Effector memory CD8-positive, alpha-beta T cell (primary cell): ENCODE measurements around the gene CHMP4B.

Source experiments
- ATAC-seq: fragments of 150-1000 bp; cut with Tn5 transposase; replicated peaks from 2 replicates; pipeline ENCODE4 v1.10.0; 2021; ENCODE audit warnings: mild to moderate bottlenecking, moderate library complexity
- DNase-seq, 3 experiments: peaks; one replicate each; pipeline ENCODE4 v3.0.0; 2021
- H3K27ac Mint-ChIP-seq, 2 donors: one replicate each; pipeline ENCODE4 v1.8.0; 2022; ENCODE audit warnings: mild to moderate bottlenecking in 2 of 2, mixed read lengths in 2 of 2, moderate library complexity in 2 of 2
- H3K27me3 Mint-ChIP-seq, 2 donors: one replicate each; pipeline ENCODE4 v1.8.0; 2022; ENCODE audit warnings: mixed read lengths in 2 of 2
- H3K36me3 Mint-ChIP-seq: one replicate; pipeline ENCODE4 v1.8.0; 2022; ENCODE audit warnings: mild to moderate bottlenecking, moderate library complexity, mixed read lengths; ENCODE audit not compliant: insufficient read depth
- H3K4me1 Mint-ChIP-seq, 2 donors: one replicate each; pipeline ENCODE4 v1.8.0; 2022; ENCODE audit warnings: low read depth in 2 of 2, mixed read lengths in 2 of 2
- H3K4me3 Mint-ChIP-seq, 2 donors: one replicate each; pipeline ENCODE4 v1.8.0; 2022; ENCODE audit warnings: mild to moderate bottlenecking in 2 of 2, mixed read lengths in 2 of 2, moderate library complexity in 2 of 2
- H3K9me3 Mint-ChIP-seq, 2 donors: one replicate each; pipeline ENCODE4 v1.8.0; 2022; ENCODE audit warnings: mixed read lengths in 2 of 2

The CHMP4B gene

GRCh38 chr20:33874129-33874528, 63.0 kb downstream of the CHMP4B start:
- no peak for DNase-seq
- Mint-ChIP-seq H3K36me3 (no peaks in the 10 kb centered on the region), H3K4me3 (no peak overlapping the region), H3K27me3 (peaks cover 6 to 10% of the 10 kb centered on the region in 2 donors), H3K9me3 (peaks cover 0 to 8% of the 10 kb centered on the region in 2 donors), H3K27ac (peak overlapping the region in 1 of 2 donors; percentile 29), H3K4me1 (no peaks in the 10 kb centered on the region)
- ATAC-seq, result no peak

- Mint-ChIP-seq H3K4me1 (no peaks in the 10 kb centered on the region), H3K4me3 (no peak overlapping the region), H3K9me3 (peaks cover 2 to 8% of the 10 kb centered on the region in 2 donors), H3K27ac (no peak overlapping the region), H3K27me3 (peaks cover 6% of the 10 kb centered on the region in 2 donors), H3K36me3 (no peaks in the 10 kb centered on the region)
- ATAC-seq (no peak), DNase-seq (no peak)
Observed at GRCh38 chr20:33875055-33875454, 63.9 kb downstream of the CHMP4B start.

- no peak overlapping the region for H3K27ac Mint-ChIP-seq
- ATAC-seq (no peak), DNase-seq (no peak)
- H3K4me3 Mint-ChIP-seq, result no peak overlapping the region
- H3K27me3 Mint-ChIP-seq, result peaks cover under 1 to 6% of the 10 kb centered on the region in 2 donors
- no peaks in the 10 kb centered on the region for H3K4me1 Mint-ChIP-seq
- no peaks in the 10 kb centered on the region for H3K36me3 Mint-ChIP-seq
- H3K9me3 Mint-ChIP-seq, result peaks cover 2 to 8% of the 10 kb centered on the region in 2 donors
Observed at GRCh38 chr20:33875534-33876026, 64.4 kb downstream of the CHMP4B start.

- peaks cover under 1 to 2% of the 10 kb centered on the region in 2 donors for H3K4me1 Mint-ChIP-seq
- no peak overlapping the region for H3K4me3 Mint-ChIP-seq
- no peaks in the 10 kb centered on the region for H3K36me3 Mint-ChIP-seq
- no peak overlapping the region for H3K27ac Mint-ChIP-seq
- ATAC-seq (no peak), DNase-seq (no peak)
- H3K9me3 Mint-ChIP-seq, result peaks cover 2 to 8% of the 10 kb centered on the region in 2 donors
- peaks cover 0 to 10% of the 10 kb centered on the region in 2 donors for H3K27me3 Mint-ChIP-seq
Observed at GRCh38 chr20:33878583-33878982, 67.4 kb downstream of the CHMP4B start.

GRCh38 chr20:33880396-33880795, 69.2 kb downstream of the CHMP4B start:
- Mint-ChIP-seq H3K36me3 (no peaks in the 10 kb centered on the region), H3K27ac (no peak overlapping the region), H3K27me3 (peaks cover 0 to 10% of the 10 kb centered on the region in 2 donors), H3K4me3 (no peak overlapping the region), H3K4me1 (peaks cover 4 to 11% of the 10 kb centered on the region in 2 donors), H3K9me3 (peaks cover 2 to 8% of the 10 kb centered on the region in 2 donors)
- DNase-seq, result no peak
- no peak for ATAC-seq

GRCh38 chr20:33881989-33882388, 70.8 kb downstream of the CHMP4B start:
- H3K27ac Mint-ChIP-seq, result peak overlapping the region in 1 of 2 donors; percentile 24
- peaks cover 0 to 10% of the 10 kb centered on the region in 2 donors for H3K27me3 Mint-ChIP-seq
- no peaks in the 10 kb centered on the region for H3K36me3 Mint-ChIP-seq

GRCh38 chr20:33882481-33882880, 71.3 kb downstream of the CHMP4B start:
- peak overlapping the region in 1 of 2 donors; percentile 24 for H3K27ac Mint-ChIP-seq
- no peak for DNase-seq
- H3K4me3 Mint-ChIP-seq, result no peak overlapping the region
- peaks cover 2 to 8% of the 10 kb centered on the region in 2 donors for H3K9me3 Mint-ChIP-seq
- H3K36me3 Mint-ChIP-seq, result no peaks in the 10 kb centered on the region
- ATAC-seq, result no peak
- peaks cover 4 to 11% of the 10 kb centered on the region in 2 donors for H3K4me1 Mint-ChIP-seq
- peaks cover 0 to 10% of the 10 kb centered on the region in 2 donors for H3K27me3 Mint-ChIP-seq

More at GRCh38 chr20:33881989-33882388, 70.8 kb downstream of the CHMP4B start:
- DNase-seq (no peak), ATAC-seq (no peak)
- no peak overlapping the region for H3K4me3 Mint-ChIP-seq
- H3K4me1 Mint-ChIP-seq, result peaks cover 4 to 11% of the 10 kb centered on the region in 2 donors
- peaks cover 2 to 8% of the 10 kb centered on the region in 2 donors for H3K9me3 Mint-ChIP-seq

- DNase-seq (no peak), ATAC-seq (no peak)
- Mint-ChIP-seq H3K4me3 (no peak overlapping the region), H3K9me3 (peaks cover 2 to 4% of the 10 kb centered on the region in 2 donors), H3K27me3 (peaks cover 0 to 10% of the 10 kb centered on the region in 2 donors), H3K27ac (peak overlapping the region in 1 of 2 donors; percentile 24), H3K4me1 (peaks cover 4 to 11% of the 10 kb centered on the region in 2 donors), H3K36me3 (no peaks in the 10 kb centered on the region)
Observed at GRCh38 chr20:33883164-33883563, 72.0 kb downstream of the CHMP4B start.

GRCh38 chr20:33884633-33885032, 73.5 kb downstream of the CHMP4B start:
- DNase-seq (no peak), ATAC-seq (no peak)
- Mint-ChIP-seq H3K4me1 (peaks cover 4 to 11% of the 10 kb centered on the region in 2 donors), H3K4me3 (no peak overlapping the region), H3K27me3 (peaks cover 0 to 10% of the 10 kb centered on the region in 2 donors), H3K27ac (peak overlapping the region in 1 of 2 donors; percentile 26), H3K9me3 (no peaks in the 10 kb centered on the region), H3K36me3 (no peaks in the 10 kb centered on the region)

- no peak for ATAC-seq
- no peaks in the 10 kb centered on the region for H3K36me3 Mint-ChIP-seq
- H3K27me3 Mint-ChIP-seq, result peaks cover 8 to 17% of the 10 kb centered on the region in 2 donors
- no peak overlapping the region for H3K27ac Mint-ChIP-seq
- H3K4me3 Mint-ChIP-seq, result no peak overlapping the region
- no peaks in the 10 kb centered on the region for H3K9me3 Mint-ChIP-seq
- H3K4me1 Mint-ChIP-seq, result peaks cover 0 to 2% of the 10 kb centered on the region in 2 donors
- DNase-seq, result no peak
Observed at GRCh38 chr20:33889312-33889711, 78.2 kb downstream of the CHMP4B start.

GRCh38 chr20:33890557-33890956, 79.4 kb downstream of the CHMP4B start:
- Mint-ChIP-seq H3K9me3 (no peaks in the 10 kb centered on the region), H3K27me3 (peaks cover 21 to 25% of the 10 kb centered on the region in 2 donors), H3K4me3 (no peak overlapping the region), H3K4me1 (no peaks in the 10 kb centered on the region), H3K27ac (no peak overlapping the region), H3K36me3 (no peaks in the 10 kb centered on the region)
- DNase-seq (no peak), ATAC-seq (no peak)

GRCh38 chr20:33893314-33893713, 82.2 kb downstream of the CHMP4B start:
- Mint-ChIP-seq H3K9me3 (no peaks in the 10 kb centered on the region), H3K36me3 (no peaks in the 10 kb centered on the region), H3K27ac (no peak overlapping the region), H3K4me1 (no peaks in the 10 kb centered on the region), H3K4me3 (no peak overlapping the region), H3K27me3 (peaks cover 48% of the 10 kb centered on the region in 2 donors)
- DNase-seq (no peak), ATAC-seq (no peak)

GRCh38 chr20:33894798-33895197, 83.7 kb downstream of the CHMP4B start:
- no peak overlapping the region for H3K4me3 Mint-ChIP-seq
- ATAC-seq, result no peak
- no peaks in the 10 kb centered on the region for H3K9me3 Mint-ChIP-seq
- H3K36me3 Mint-ChIP-seq, result no peaks in the 10 kb centered on the region
- H3K27me3 Mint-ChIP-seq, result peaks cover 55 to 59% of the 10 kb centered on the region in 2 donors
- DNase-seq, result no peak
- no peaks in the 10 kb centered on the region for H3K4me1 Mint-ChIP-seq
- H3K27ac Mint-ChIP-seq, result no peak overlapping the region

- no peaks in the 10 kb centered on the region for H3K9me3 Mint-ChIP-seq
- no peaks in the 10 kb centered on the region for H3K4me1 Mint-ChIP-seq
- peaks cover 67 to 75% of the 10 kb centered on the region in 2 donors for H3K27me3 Mint-ChIP-seq
- H3K4me3 Mint-ChIP-seq, result no peak overlapping the region
- ATAC-seq (no peak), DNase-seq (no peak)
- no peak overlapping the region for H3K27ac Mint-ChIP-seq
- H3K36me3 Mint-ChIP-seq, result no peaks in the 10 kb centered on the region
Observed at GRCh38 chr20:33896509-33896908, 85.4 kb downstream of the CHMP4B start.
